ENCODE measurements around the gene AKR1C2.

DNA sequence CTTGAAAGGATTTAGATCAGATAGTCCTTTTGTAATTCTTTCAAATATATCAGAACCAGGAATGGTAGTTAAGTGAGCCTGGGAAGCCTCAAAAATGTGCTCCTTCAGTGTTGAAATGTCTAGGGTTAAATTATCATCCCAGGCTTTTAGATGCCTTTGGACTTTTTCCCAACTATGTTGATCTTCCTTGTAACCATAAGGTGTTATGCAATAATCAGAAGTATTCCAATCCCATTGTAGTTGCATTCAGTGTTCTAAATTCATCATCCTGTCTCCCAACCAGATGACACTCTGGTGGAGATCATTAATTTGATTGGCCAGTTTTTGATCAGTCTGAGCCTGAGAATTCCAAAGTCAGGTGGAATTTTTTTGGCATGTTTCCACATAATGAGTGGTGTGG is 35.1 kb upstream of the AKR1C2 start:
- no peak for TF ChIP-seq CTCF (conservative IDR thresholded peaks at IDR 0.05; ENCODE audit: low read depth, low read length)
- no peak for TF ChIP-seq EZH2 (IDR thresholded peaks at IDR 0.05; ENCODE audit: borderline replicate concordance, low read depth, low read length, poor library complexity, severe bottlenecking)
